Activated naive CD8-positive, alpha-beta T cell (primary cell): ENCODE data around the gene APOA5.
"Not testable (repeated sequence)": the region's sequence is repeated elsewhere in the genome, so short reads cannot be mapped to it uniquely, and the experiment has no call there.

ENCODE experiments used
- H3K27ac Mint-ChIP-seq: one replicate; pipeline ENCODE4 v1.8.0; 2021; ENCODE audit warnings: mixed read lengths
- H3K27me3 Mint-ChIP-seq: one replicate; pipeline ENCODE4 v1.8.0; 2021; ENCODE audit warnings: mixed read lengths
- H3K36me3 Mint-ChIP-seq: one replicate; pipeline ENCODE4 v1.8.0; 2021; ENCODE audit warnings: mixed read lengths
- H3K4me1 Mint-ChIP-seq: one replicate; pipeline ENCODE4 v1.8.0; 2021; ENCODE audit warnings: low read depth, mixed read lengths
- H3K4me3 Mint-ChIP-seq: one replicate; pipeline ENCODE4 v1.8.0; 2021; ENCODE audit warnings: mild to moderate bottlenecking, mixed read lengths
- H3K9me3 Mint-ChIP-seq: one replicate; pipeline ENCODE4 v1.8.0; 2021; ENCODE audit warnings: low read depth, mixed read lengths

Gene APOA5

GRCh38 chr11:116814502-116814901, 22.8 kb upstream of the APOA5 start:
- Mint-ChIP-seq H3K9me3 (no peaks in the 10 kb centered on the region), H3K27ac (no peak overlapping the region), H3K36me3 (no peaks in the 10 kb centered on the region), H3K27me3 (no peaks in the 10 kb centered on the region), H3K4me1 (no peaks in the 10 kb centered on the region), H3K4me3 (no peak overlapping the region)

- H3K4me3 Mint-ChIP-seq = no peak overlapping the region
- H3K36me3 Mint-ChIP-seq = no peaks in the 10 kb centered on the region
- H3K27ac Mint-ChIP-seq = no peak overlapping the region
- H3K9me3 Mint-ChIP-seq = no peaks in the 10 kb centered on the region
- H3K27me3 Mint-ChIP-seq = no peaks in the 10 kb centered on the region
- H3K4me1 Mint-ChIP-seq = no peaks in the 10 kb centered on the region
Measured at GRCh38 chr11:116813781-116814471, 22.2 kb upstream of the APOA5 start.

GRCh38 chr11:116813170-116813569, 21.5 kb upstream of the APOA5 start:
- H3K9me3 Mint-ChIP-seq = no peaks in the 10 kb centered on the region
- H3K4me1 Mint-ChIP-seq = no peaks in the 10 kb centered on the region

GRCh38 chr11:116812109-116812508, 20.4 kb upstream of the APOA5 start:
- Mint-ChIP-seq H3K4me1 (no peaks in the 10 kb centered on the region), H3K27me3 (no peaks in the 10 kb centered on the region), H3K4me3 (no peak overlapping the region), H3K36me3 (no peaks in the 10 kb centered on the region), H3K9me3 (no peaks in the 10 kb centered on the region), H3K27ac (no peak overlapping the region)

More at GRCh38 chr11:116813170-116813569, 21.5 kb upstream of the APOA5 start:
- H3K27ac Mint-ChIP-seq = no peak overlapping the region
- H3K4me3 Mint-ChIP-seq = no peak overlapping the region
- H3K36me3 Mint-ChIP-seq = no peaks in the 10 kb centered on the region
- H3K27me3 Mint-ChIP-seq = no peaks in the 10 kb centered on the region

- Mint-ChIP-seq H3K27ac (no peak overlapping the region), H3K9me3 (no peaks in the 10 kb centered on the region), H3K27me3 (no peaks in the 10 kb centered on the region), H3K4me1 (no peaks in the 10 kb centered on the region), H3K36me3 (no peaks in the 10 kb centered on the region), H3K4me3 (no peak overlapping the region)
Measured at GRCh38 chr11:116811194-116811593, 19.5 kb upstream of the APOA5 start.

GRCh38 chr11:116808262-116809175, 16.8 kb upstream of the APOA5 start:
- H3K27me3 Mint-ChIP-seq = no peaks in the 10 kb centered on the region
- H3K4me1 Mint-ChIP-seq = no peaks in the 10 kb centered on the region
- no peak overlapping the region for H3K4me3 Mint-ChIP-seq
- no peaks in the 10 kb centered on the region for H3K9me3 Mint-ChIP-seq
- H3K36me3 Mint-ChIP-seq = no peaks in the 10 kb centered on the region
- H3K27ac Mint-ChIP-seq = no peak overlapping the region

GRCh38 chr11:116807601-116808261, 16.1 kb upstream of the APOA5 start:
- Mint-ChIP-seq H3K36me3 (no peaks in the 10 kb centered on the region), H3K4me1 (no peaks in the 10 kb centered on the region), H3K27ac (no peak overlapping the region), H3K27me3 (no peaks in the 10 kb centered on the region), H3K4me3 (no peak overlapping the region), H3K9me3 (no peaks in the 10 kb centered on the region)

GRCh38 chr11:116804001-116804400, 12.3 kb upstream of the APOA5 start:
- no peaks in the 10 kb centered on the region for H3K4me1 Mint-ChIP-seq
- H3K9me3 Mint-ChIP-seq = no peaks in the 10 kb centered on the region
- H3K36me3 Mint-ChIP-seq = no peaks in the 10 kb centered on the region
- H3K27me3 Mint-ChIP-seq = peaks cover 5% of the 10 kb centered on the region
- H3K4me3 Mint-ChIP-seq = no peak overlapping the region
- H3K27ac Mint-ChIP-seq = no peak overlapping the region

- not testable (repeated sequence) for H3K27me3 Mint-ChIP-seq, H3K27ac Mint-ChIP-seq, H3K4me1 Mint-ChIP-seq
Measured at GRCh38 chr11:116801662-116802061, 10.0 kb upstream of the APOA5 start.

GRCh38 chr11:116800610-116801009, 8.9 kb upstream of the APOA5 start:
- Mint-ChIP-seq H3K9me3 (no peaks in the 10 kb centered on the region), H3K36me3 (no peaks in the 10 kb centered on the region), H3K4me1 (no peaks in the 10 kb centered on the region), H3K27ac (no peak overlapping the region), H3K27me3 (peaks cover 5% of the 10 kb centered on the region), H3K4me3 (no peak overlapping the region)

More at GRCh38 chr11:116801662-116802061, 10.0 kb upstream of the APOA5 start:
- not testable (repeated sequence) for H3K36me3 Mint-ChIP-seq, H3K9me3 Mint-ChIP-seq, H3K4me3 Mint-ChIP-seq

GRCh38 chr11:116798368-116798767, 6.7 kb upstream of the APOA5 start:
- Mint-ChIP-seq H3K4me3 (no peak overlapping the region), H3K27me3 (peaks cover 5% of the 10 kb centered on the region), H3K9me3 (no peaks in the 10 kb centered on the region), H3K27ac (no peak overlapping the region), H3K36me3 (no peaks in the 10 kb centered on the region), H3K4me1 (no peaks in the 10 kb centered on the region)

GRCh38 chr11:116797816-116798215, 6.1 kb upstream of the APOA5 start:
- no peaks in the 10 kb centered on the region for H3K9me3 Mint-ChIP-seq
- no peak overlapping the region for H3K4me3 Mint-ChIP-seq
- peaks cover 5% of the 10 kb centered on the region for H3K27me3 Mint-ChIP-seq
- no peaks in the 10 kb centered on the region for H3K4me1 Mint-ChIP-seq
- H3K27ac Mint-ChIP-seq = no peak overlapping the region
- H3K36me3 Mint-ChIP-seq = no peaks in the 10 kb centered on the region

- no peaks in the 10 kb centered on the region for H3K36me3 Mint-ChIP-seq
- H3K4me3 Mint-ChIP-seq = no peak overlapping the region
Measured at GRCh38 chr11:116796548-116796947, 4.9 kb upstream of the APOA5 start.

GRCh38 chr11:116794851-116795250, 3.2 kb upstream of the APOA5 start:
- H3K4me3 Mint-ChIP-seq = no peak overlapping the region
- H3K9me3 Mint-ChIP-seq = no peaks in the 10 kb centered on the region
- no peak overlapping the region for H3K27ac Mint-ChIP-seq
- H3K27me3 Mint-ChIP-seq = peaks cover 2% of the 10 kb centered on the region
- peaks cover 4% of the 10 kb centered on the region for H3K4me1 Mint-ChIP-seq
- no peaks in the 10 kb centered on the region for H3K36me3 Mint-ChIP-seq

More at GRCh38 chr11:116796548-116796947, 4.9 kb upstream of the APOA5 start:
- H3K9me3 Mint-ChIP-seq = no peaks in the 10 kb centered on the region
- no peak overlapping the region for H3K27ac Mint-ChIP-seq
- H3K4me1 Mint-ChIP-seq = no peaks in the 10 kb centered on the region
- peaks cover 5% of the 10 kb centered on the region for H3K27me3 Mint-ChIP-seq

GRCh38 chr11:116793772-116794097, 2.1 kb upstream of the APOA5 start:
- no peak overlapping the region for H3K4me3 Mint-ChIP-seq
- H3K4me1 Mint-ChIP-seq = peaks cover 7% of the 10 kb centered on the region
- H3K27me3 Mint-ChIP-seq = no peaks in the 10 kb centered on the region
- no peaks in the 10 kb centered on the region for H3K9me3 Mint-ChIP-seq
- H3K36me3 Mint-ChIP-seq = no peaks in the 10 kb centered on the region
- no peak overlapping the region for H3K27ac Mint-ChIP-seq
